Progenitor cell of endocrine pancreas (in vitro differentiated cells): ENCODE measurements around the gene SLC35F3. TPM values are rescaled to one million over a fixed set of nuclear protein-coding genes. Genes with fewer than 3 reads are reported as not detected.

Experiments used
- DNase-seq: peaks from one replicate; pipeline ENCODE4 v3.0.0; 2021; ENCODE audit warnings: low spot score; ENCODE audit not compliant: unreplicated experiment
- H3K27ac Mint-ChIP-seq: 2 replicates; pipeline ENCODE4 v1.8.0; 2021; ENCODE audit warnings: mild to moderate bottlenecking, moderate library complexity, mixed read lengths
- H3K27me3 Mint-ChIP-seq: 2 replicates; pipeline ENCODE4 v1.8.0; 2021; ENCODE audit warnings: mixed read lengths
- H3K36me3 Mint-ChIP-seq: 2 replicates; pipeline ENCODE4 v1.8.0; 2022; ENCODE audit warnings: mixed read lengths; ENCODE audit not compliant: insufficient read depth
- H3K4me1 Mint-ChIP-seq: 2 replicates; pipeline ENCODE4 v1.8.0; 2021; ENCODE audit warnings: low read depth, mixed read lengths
- H3K4me3 Mint-ChIP-seq: 2 replicates; pipeline ENCODE4 v1.8.0; 2021; ENCODE audit warnings: low read depth, mild to moderate bottlenecking, moderate library complexity, mixed read lengths
- H3K9me3 Mint-ChIP-seq: 2 replicates; pipeline ENCODE4 v1.8.0; 2021; ENCODE audit warnings: low read depth, mixed read lengths
- CTCF ChIP-seq: fragments of 200-600 bp; sonication (generic); IDR thresholded peaks from one replicate; pipeline ENCODE4 v1.5.0; 2021; ENCODE audit warnings: antibody characterized with exemption, mild to moderate bottlenecking; ENCODE audit not compliant: unreplicated experiment
- total RNA-seq: library from RNA; stranded (reverse); gene quantifications from 2 replicates; pipeline ENCODE4 v1.2.1, GENCODE V29; 2021

The SLC35F3 gene
- total RNA-seq, 1 donor from 2014 or later: 0.74 TPM

- no peak overlapping the region for H3K27ac Mint-ChIP-seq
Observed at GRCh38 chr1:234188454-234188792, 283.9 kb downstream of the SLC35F3 start.

DNA sequence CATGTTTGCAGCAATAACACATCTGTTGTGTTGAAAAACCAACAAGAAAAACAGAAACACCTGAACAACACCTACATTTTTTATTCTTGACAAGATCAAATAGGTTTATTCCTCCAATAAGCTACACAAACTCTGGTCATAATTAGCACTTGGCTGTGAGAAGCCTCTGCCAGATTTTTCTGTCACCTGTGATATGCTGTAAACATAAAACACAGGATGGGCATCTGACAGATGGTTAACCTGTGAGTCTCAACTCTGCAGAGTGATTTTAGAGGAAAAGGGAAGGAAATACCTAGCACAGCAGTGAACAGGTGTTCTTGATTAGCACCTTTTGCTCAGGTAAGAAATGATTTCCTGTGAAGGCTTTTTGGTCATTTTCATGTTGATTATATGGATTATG, 293.4 kb downstream of the SLC35F3 start:
- Mint-ChIP-seq H3K9me3 (peaks cover 8% of the 10 kb centered on the region), H3K36me3 (no peaks in the 10 kb centered on the region), H3K4me1 (peaks cover 6% of the 10 kb centered on the region), H3K4me3 (no peak overlapping the region), H3K27me3 (no peaks in the 10 kb centered on the region), H3K27ac (no peak overlapping the region)
- no peak for TF ChIP-seq CTCF
- DNase-seq: no peak

More at GRCh38 chr1:234188454-234188792, 283.9 kb downstream of the SLC35F3 start:
- Mint-ChIP-seq H3K4me1 (peaks cover 3% of the 10 kb centered on the region), H3K9me3 (peaks cover 36% of the 10 kb centered on the region), H3K36me3 (no peaks in the 10 kb centered on the region), H3K27me3 (no peaks in the 10 kb centered on the region), H3K4me3 (no peak overlapping the region)
- no peak for DNase-seq
- peak; percentile 39 for TF ChIP-seq CTCF

DNA sequence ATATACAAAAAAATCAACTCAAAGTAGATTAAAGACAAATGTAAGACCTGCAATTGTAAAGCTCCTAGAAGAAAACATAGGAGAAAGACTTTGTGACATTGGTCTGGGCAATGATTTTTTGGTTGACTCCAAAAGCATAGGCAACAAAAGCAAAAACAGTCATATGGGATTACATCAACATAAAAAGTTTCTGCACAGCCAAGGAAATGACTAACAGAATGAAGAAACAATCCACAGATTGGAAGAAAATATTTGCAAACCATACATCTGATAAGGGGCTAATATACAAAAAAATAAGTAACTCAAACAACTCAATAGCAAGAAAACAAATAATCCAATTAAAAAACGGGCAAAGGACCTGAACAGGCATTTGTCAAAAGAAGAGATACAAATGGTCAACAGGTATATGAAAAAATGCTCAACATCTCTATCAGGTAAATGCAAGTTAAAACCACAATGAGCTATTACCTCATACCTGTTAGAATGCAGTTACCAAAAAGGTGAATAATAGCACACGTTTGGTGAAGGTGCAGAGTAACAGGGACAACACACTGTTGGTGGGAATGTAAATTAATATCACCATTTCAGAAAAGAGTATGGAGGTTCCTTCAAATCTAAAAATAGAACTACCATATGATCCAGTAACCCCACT, 295.1 kb downstream of the SLC35F3 start:
- H3K4me1 Mint-ChIP-seq: peaks cover 6% of the 10 kb centered on the region
- H3K4me3 Mint-ChIP-seq: no peak overlapping the region
- no peak for DNase-seq
- H3K27ac Mint-ChIP-seq: no peak overlapping the region
- H3K9me3 Mint-ChIP-seq: no peaks in the 10 kb centered on the region
- no peaks in the 10 kb centered on the region for H3K27me3 Mint-ChIP-seq
- TF ChIP-seq CTCF: no peak
- no peaks in the 10 kb centered on the region for H3K36me3 Mint-ChIP-seq

DNA sequence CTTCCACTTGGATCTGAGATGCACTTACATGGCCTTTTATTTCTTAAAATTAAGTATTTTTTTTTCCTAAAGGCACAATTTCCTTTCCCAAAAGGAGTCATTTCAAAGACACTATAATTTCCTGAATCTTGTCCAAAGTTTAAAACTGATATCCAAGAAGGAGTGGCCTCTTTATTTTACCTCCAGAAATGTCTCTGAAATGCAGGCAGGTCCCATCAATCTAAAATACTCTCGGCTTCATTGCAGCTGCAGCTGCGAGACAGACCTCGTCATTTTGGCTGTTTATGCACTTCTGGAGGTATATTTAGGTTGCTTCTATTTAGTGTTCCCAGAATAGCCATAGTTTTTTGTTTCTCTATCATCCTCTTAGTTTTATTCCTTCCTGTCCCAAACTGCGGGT, 296.1 kb downstream of the SLC35F3 start:
- H3K36me3 Mint-ChIP-seq: no peaks in the 10 kb centered on the region
- no peak overlapping the region for H3K27ac Mint-ChIP-seq
- no peak for DNase-seq
- peaks cover 6% of the 10 kb centered on the region for H3K4me1 Mint-ChIP-seq
- no peak for TF ChIP-seq CTCF
- H3K4me3 Mint-ChIP-seq: no peak overlapping the region
- H3K27me3 Mint-ChIP-seq: peaks cover 2% of the 10 kb centered on the region
- no peaks in the 10 kb centered on the region for H3K9me3 Mint-ChIP-seq

- DNase-seq: no peak
- peaks cover 6% of the 10 kb centered on the region for H3K4me1 Mint-ChIP-seq
- no peak overlapping the region for H3K4me3 Mint-ChIP-seq
- H3K36me3 Mint-ChIP-seq: no peaks in the 10 kb centered on the region
- TF ChIP-seq CTCF: no peak
- peaks cover 8% of the 10 kb centered on the region for H3K27me3 Mint-ChIP-seq
- H3K9me3 Mint-ChIP-seq: no peaks in the 10 kb centered on the region
- no peak overlapping the region for H3K27ac Mint-ChIP-seq
Observed at GRCh38 chr1:234201600-234201999, 297.1 kb downstream of the SLC35F3 start.
